NCI-H146 treated with DMSO at 0.1 percent for 48 hours (cell line): ENCODE results near the gene RCAN3.
"Not testable (repeated sequence)": the region's sequence is repeated elsewhere in the genome, so short reads cannot be mapped to it uniquely, and the experiment has no call there.

Source experiments
- DNase-seq: peaks from one replicate; lab custom pipeline; 2025; ENCODE audit not compliant: unreplicated experiment; lab: John Stamatoyannopoulos, UW

The RCAN3 gene

DNA sequence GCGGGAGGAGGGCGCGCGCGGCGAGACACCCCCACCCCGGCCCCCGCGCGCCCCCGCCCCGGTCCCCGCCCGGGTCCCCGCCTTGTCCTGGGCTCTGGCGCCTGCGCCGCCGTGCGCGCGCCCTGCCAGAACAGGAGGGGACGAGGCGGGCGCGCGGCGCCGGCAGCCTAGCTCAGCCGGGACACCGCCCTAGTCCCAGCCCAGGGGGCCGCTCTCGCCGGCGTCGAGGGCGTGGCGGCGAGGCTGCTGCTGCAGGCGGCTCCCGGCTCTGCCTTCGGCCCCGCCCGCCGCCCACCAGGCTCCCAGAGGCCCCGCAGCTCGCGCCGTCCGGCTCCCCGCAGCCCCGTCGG lies at the start of gene RCAN3:
Gene RCAN3 (plus strand): TSS at position 128 of the 350 bp plus-strand sequence. CDS start 11,537 bp downstream, outside the sequence.
- peak; percentile 61 for DNase-seq

DNA sequence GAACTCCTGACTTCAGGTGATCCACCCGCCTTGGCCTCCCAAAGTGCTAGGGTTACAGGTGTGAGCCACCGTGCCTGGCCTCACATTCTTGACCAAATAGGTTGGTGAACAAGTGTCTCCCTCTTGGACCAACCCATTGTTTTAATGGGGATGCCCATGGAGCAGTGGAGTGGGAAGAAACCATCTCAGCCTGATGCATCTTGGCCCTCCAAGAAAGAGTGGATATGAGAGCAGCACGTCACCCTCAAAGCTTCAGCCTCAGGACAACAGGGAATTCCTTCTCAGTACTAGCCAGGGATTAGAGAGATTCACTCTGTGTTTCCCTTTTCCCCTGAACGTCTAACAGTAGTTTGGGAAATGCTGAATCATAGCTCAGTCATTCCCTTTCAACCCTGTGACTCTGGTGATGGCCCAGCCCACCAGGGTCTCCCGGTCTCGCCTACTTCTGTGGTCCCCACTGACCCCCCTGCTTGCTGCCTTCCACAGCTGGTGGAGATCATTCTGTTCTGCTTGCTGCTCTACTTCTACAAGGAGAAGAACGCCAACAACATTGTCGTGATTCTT lies 49.6 kb upstream of the RCAN3 start:
- no peak for DNase-seq

DNA sequence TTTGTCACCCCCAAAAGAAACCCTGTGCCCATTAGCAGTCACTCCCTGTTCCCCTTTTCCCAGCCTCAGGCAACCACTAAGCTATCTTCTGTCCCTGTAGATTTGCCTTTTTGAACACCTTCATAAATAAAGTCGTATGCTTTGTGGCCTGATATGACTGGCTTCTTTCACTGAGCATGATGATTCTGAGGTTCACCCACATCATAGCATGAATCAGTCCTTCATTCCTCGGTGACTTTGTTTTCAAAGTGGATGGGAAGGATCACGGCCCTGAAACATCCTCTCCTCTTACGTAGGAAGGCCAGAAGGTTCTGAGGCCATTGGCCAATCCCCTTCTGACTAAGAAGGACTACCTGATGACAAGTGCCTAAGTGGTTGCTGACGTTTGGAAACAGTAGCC lies 48.0 kb upstream of the RCAN3 start:
- no peak for DNase-seq

DNA sequence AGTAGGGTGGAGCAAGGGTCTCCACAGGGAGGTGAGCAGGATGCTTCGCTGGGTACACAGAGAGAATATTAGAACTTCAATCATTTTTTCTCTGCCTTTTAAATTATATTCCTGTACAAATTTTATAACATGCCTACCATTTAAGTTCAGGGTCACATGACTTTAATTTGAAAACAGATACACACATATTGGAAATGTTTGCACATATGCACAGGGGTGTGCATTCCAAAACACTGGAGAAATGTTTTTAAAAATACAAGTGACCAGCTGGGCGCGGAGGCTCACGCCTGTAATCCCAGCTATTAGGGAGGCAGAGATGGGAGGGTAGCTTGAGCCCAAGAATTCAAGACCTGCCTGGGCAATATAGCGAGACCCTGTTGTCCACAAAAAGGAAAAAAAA lies 47.4 kb upstream of the RCAN3 start:
- no peak for DNase-seq

DNA sequence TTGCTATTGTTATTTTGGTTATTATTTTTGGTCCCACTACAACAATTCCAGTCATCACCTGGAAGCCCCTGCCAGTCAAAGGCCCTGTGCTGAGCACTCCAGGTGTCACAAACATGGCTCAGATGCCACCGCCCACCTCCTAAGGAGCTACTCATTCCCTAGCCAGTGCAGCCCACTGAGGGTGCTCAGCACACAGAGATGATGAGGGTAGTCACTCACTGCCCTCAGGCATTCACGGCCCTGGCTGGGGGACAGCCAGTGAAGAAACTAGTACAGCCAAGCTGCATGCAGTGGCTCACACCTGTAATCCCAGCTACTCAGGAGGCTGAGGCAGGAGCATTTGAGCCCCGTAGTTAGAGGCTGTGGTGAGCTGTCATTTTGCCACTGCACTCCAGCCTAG lies 44.8 kb upstream of the RCAN3 start:
- DNase-seq: no peak

DNA sequence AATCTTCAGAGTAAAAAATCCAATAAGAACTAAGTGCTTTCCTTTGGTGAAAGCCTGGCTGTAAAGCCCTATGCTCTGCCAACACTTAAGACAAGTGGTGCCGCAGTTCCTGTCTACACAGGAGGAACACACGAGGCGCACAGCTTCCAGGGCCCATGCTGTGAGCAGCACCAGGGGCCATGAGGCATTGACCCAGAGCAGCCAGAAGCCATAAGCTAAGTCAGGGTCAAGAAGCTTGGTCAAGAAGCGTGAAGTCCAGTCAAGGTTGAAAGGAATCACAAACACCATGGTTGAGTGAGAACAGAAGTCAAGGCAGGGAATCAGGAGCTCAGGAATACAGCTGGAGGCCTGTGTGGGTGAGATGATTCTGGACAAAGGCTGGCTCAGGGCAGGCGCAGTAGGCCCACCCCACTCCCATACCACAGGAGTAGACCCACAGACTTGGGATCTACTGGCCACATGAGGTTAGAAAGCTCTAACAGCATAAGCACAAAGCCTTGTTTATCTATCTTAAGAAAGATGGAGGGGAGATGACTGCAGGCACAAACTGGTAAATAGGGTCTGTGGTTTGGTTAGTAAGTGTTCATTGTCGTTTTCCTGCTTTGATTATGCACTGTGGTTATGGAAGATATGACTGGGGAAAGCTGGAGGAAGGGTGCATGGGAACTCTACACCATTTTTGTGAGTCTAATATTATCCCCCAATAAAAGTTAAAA lies 42.9 kb upstream of the RCAN3 start:
- no peak for DNase-seq

DNA sequence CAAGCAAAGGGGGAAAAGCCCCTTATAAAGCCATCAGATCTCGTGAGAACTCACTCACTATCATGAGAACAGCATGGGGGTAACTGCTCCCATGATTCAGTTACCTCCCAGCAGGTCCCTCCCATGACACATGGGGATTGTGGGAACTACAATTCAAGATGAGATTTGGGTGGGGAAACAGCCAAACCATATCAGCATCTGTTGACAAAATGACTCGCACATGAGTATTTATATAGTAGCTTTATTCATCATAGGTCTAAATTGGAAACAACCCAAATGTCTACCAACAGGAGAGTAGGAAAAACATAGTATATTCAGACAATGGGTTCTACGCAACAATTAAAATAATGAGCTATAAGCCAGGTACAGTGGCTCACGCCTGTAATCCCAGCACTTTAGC lies 40.5 kb upstream of the RCAN3 start:
- not testable (repeated sequence) for DNase-seq

DNA sequence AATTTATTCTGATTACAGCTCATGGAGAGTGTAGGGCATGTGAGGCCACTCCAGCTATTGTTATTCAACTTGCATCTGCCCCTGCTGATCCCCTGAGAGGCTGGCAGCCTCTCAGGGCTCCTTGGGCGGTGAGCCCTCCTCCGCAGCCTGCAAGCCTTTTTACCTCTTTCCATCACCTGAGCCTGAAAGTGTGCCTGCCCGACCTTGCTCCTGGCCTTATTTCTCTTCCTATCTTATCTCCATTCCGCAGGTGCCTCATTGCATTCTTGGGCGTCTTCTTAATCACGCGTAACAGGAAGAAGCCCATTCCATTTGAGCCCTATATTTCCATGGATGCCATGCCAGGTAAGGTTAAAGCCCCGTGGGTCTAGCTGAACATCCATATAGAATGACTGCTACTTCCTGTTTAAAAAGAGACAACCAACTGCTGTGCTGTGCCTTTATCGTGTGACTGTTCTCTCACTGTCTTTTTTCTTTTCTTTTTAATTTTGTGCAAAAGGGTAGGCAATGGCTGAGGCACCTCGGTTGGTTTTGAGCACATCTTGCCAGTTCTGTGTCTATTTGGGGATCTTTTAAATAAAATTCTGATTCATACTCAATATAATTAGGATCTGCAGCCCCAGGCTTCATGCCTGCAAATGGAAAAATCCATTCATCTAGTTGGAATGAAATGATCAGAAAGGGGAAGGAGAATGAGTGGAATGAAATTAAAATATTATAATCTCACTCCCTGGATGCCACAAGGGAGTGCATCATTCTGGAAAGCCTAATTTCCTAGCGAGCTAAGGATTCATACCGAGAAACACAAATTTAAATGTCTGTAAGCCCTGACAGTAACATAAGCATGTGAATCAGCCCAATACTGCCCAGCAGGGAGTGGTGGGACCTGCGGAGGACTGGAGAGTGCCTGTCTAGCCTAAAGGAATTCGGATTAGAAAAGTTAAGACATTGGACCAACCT lies 38.6 kb upstream of the RCAN3 start:
- DNase-seq: no peak

DNA sequence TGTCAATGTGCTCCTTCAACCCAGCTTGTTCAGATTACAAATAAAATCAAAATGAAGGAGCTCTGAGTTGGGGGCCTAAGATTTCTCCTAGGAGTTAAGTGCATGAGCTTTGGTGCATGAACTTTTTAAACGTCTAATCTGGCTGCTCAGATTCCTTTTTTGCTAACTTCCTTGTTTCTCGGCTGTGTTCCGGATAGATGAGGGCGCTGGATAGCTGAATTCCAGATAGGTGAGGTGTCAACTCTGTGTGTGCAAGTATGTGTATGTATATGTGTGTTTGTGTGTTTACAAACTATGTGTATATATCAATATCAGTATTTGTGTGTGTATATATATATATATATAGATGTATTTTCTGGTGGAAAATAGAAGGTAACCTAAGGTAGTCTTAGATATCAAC lies 37.5 kb upstream of the RCAN3 start:
- DNase-seq: no peak

DNA sequence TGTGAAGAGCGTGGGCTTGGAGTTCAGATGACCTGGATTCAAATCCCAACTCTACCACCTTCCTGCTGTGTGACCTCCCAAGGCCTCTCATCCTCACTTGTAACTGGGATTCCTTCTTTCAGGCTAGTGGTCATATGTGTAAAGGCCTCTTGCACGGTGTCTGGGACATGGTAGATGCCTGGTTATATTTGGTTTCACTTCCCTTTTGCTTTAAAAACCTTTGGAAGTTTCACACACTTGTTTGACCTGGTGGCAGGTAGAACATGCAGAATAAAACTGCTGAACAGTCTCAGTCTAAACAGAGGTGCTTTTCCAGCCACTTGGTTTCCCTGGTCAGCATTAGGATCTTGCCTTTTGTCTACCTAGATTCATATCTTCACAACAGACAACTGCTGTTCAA lies 37.0 kb upstream of the RCAN3 start:
- no peak for DNase-seq

DNA sequence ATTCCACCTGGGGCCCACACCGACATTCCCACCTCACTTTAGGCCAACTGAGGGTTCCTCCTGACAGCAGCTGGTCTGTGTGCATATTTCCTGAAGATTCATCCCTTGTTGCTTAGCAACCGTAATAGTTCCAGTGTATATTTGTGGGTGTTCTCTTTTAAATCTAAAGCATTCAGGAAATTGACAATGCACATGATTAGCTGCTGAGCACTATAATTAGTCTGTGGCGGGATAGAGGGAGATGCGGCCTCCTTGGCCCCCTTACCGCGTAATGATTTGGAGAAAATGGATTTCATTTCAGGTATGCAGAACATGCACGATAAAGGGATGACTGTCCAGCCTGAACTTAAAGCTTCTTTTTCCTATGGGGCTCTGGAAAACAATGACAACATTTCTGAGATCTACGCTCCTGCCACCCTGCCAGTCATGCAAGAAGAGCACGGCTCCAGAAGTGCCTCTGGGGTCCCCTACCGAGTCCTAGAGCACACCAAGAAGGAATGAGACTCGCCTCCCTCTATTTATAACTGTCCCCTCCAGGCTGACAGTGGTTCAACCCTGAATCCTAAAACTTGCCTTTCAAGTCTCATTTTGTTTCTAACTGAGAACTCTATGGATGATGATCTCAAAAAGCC lies 33.8 kb upstream of the RCAN3 start:
- no peak for DNase-seq

DNA sequence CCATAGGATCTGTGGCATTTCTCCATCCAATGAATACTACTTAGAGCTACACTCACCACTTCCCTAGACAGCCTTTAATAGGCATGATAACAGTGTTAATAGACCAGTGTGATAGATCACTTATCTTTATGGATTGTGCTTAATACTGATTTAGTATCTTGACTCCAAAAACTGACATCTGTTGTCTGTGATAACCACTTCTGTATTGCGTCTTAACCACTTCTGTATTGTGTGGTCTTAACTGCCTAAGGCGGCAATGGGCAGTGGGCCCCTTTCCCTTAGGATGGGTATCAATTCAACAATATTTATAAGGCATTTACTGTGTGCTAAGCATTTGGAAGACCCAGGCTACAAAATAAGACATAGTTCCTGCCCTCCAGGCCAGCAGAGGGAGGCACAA lies 32.0 kb upstream of the RCAN3 start:
- DNase-seq: no peak

DNA sequence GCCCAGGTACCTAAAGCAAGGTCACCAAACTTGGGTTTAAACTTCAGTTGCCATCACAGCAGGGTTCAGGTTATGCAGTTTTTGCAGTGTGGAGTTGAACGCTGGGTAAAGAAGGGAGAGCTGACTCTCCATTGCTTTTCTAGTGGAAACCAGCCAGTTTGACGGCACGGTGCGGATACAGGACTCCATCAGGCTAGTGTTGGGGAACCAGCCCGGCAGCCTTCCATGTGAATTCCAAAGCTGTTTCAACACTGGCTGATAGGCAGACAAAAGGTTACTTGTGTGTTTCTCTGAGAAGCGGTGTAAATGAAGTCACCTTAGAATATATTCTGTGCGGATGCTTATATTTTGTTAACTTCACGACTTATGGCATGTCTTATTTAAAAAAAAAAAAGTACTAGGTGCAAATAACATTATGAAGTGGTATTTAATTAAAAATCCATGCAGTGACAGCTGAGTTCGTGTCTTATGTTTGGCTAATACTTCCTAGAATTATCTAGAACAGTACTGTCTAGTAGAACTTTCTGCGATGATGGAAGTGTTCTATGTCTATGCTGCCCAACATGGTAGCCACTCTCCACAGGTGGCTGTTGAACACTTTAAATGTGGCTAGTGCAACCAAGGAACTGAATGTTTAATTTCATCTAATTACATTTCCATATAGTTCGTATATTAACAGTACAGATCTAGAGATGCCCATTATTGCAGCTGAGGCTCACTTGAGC lies 29.9 kb upstream of the RCAN3 start:
- no peak for DNase-seq

DNA sequence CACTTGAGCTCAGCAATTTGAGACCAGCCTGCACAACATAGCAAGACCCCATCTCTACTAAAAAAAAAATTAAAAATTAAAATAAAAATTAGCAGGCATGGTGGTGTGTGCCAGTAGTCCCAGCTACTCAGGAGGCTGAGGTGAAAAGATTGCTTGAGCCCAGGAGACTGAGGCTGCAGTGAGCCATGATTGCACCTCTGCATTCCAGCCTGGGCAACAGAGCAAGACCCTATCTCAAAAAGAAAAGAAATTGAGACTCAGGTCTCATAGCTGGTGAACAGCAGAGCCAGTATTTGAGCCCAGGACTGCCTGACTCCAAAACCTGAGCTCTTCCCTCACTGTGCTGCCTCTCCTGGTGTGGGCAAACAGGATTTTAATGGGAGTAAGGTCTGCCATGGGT lies 28.4 kb upstream of the RCAN3 start:
- no peak for DNase-seq

DNA sequence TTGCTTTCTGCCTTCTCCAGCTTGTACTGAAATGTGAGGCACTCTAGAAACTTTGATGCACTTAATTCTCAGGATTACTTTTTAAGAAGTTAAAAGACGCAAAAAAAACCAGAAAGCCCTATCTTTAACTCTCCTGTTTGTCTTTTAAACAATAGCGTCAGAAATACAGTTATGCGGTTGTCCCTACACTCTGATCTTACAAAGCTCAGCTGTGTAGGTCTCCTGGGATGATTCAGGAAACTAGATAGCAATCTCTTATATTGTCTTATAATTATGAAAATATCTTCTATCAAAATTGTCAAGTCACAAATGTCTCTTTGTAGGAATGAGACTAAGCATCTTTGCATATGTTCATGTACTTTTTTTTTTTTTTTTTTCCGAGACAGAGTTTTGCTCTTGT lies 26.9 kb upstream of the RCAN3 start:
- no peak for DNase-seq

DNA sequence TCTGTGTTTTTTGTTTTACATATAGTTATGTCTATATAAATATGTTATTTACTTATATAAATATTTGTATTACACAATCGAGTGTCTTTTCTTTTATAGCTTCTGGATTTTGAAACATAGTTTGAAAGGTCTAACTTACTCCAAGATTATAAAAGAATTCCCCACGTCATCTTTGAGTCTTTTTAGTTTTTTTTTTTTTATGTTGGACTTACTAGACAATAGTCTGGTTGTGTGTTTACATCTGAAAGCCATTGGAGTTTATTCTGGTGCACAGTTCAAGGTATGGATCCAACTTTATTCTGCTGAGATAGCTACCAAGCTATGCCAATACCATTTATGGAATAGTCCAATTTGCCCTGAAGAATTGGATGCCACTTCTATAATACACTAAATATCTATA lies 26.1 kb upstream of the RCAN3 start:
- no peak for DNase-seq

DNA sequence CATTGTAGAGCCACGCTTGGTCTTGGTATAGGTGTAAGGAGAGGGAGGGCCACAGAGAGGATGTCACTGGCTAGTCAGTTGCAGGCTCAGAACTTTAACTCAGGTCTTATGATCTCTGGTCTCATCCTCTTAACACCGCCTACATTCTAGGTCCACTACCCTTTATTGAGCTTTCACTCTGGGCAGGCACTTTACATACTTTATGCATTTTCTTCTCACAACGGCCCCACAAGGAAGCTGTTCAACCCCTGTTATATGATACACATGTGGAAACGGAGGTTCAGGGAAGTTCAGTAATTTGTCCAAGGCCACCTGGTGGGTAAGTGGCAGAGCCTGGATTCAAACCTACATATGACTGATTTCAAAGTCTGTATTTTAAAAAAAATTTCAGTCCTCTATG lies 25.3 kb upstream of the RCAN3 start:
- no peak for DNase-seq

DNA sequence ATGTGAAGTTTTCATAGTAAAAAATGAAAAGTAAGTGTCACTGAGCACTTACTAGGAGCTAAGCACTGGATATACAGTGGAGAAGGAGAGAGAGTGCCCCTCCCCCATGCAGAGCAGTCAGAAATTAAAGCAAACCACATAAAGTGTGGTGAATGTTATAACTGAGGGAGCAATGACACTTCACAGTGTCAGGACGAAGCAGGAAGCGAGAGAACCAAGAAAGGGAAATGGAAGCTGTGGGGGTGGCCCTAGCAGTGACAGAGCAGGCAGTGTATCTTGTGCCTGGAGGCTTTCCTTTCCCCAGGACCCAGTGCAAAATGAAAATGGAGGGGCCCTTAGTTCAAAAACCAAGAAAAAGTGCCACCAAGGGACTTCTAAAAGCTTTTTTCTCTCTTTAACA lies 21.5 kb upstream of the RCAN3 start:
- no peak for DNase-seq

DNA sequence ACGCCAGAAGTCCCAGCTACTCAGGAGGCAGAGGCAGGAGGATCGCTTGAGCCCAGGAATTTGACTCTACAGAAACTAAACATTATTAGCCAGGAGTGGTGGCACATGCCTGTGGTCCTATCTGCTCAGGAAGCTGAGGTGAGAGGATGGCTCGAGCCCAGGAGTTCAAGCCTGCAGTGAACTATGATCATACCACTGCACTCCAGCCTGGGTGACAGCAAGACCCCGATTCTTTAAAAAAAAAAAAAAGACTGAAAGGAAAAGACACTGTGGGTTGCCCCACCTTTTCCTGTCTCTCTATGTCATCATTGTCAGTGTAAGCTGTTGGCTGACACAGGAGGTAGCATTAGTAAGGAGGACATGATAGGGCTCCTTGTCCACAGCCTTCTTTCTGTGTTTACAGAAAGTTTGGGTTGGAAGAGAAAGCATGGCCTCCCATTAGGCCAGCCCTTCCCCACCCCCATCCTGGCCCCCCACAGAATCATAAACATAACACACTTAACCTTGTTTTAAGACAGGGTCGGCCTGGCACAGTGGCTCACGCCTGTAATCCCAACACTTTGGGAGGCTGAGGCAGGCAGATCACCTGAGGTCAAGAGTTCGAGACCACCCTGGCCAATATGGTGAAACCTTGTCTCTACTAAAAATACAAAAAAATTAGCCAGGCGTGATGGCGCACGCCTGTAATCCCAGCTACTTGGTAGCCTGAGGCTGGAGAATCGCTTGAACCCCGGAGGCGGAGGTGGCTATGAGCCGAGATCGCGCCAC lies 20.6 kb upstream of the RCAN3 start:
- no peak for DNase-seq

DNA sequence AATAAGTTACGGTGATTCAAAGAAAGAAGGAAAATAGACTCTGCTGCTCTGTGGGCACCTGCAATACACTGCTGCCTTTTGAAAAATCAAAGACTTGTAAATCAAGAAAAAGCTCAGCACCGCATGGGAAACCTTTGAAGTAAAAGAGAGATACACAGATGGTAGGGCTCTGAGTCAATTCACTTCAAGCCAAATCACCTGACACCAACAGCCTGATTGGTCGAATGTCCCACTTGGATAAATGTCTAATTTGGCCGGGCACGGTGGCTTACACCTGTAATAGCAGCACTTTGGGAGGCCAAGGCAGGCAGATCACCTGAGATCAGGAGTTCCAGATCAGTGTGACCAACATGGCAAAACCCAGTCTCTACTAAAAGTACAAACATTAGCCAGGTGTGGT lies 19.2 kb upstream of the RCAN3 start:
- no peak for DNase-seq
